Activated naive CD8-positive, alpha-beta T cell (primary cell): ENCODE measurements around the gene KRTAP10-6.
"Not testable (repeated sequence)": the region's sequence is repeated elsewhere in the genome, so short reads cannot be mapped to it uniquely, and the experiment has no call there.

ENCODE experiments used
- H3K27ac Mint-ChIP-seq: one replicate; pipeline ENCODE4 v1.8.0; 2021; ENCODE audit warnings: mixed read lengths
- H3K27me3 Mint-ChIP-seq: one replicate; pipeline ENCODE4 v1.8.0; 2021; ENCODE audit warnings: mixed read lengths
- H3K36me3 Mint-ChIP-seq: one replicate; pipeline ENCODE4 v1.8.0; 2021; ENCODE audit warnings: mixed read lengths
- H3K4me1 Mint-ChIP-seq: one replicate; pipeline ENCODE4 v1.8.0; 2021; ENCODE audit warnings: low read depth, mixed read lengths
- H3K4me3 Mint-ChIP-seq: one replicate; pipeline ENCODE4 v1.8.0; 2021; ENCODE audit warnings: mild to moderate bottlenecking, mixed read lengths
- H3K9me3 Mint-ChIP-seq: one replicate; pipeline ENCODE4 v1.8.0; 2021; ENCODE audit warnings: low read depth, mixed read lengths

Gene KRTAP10-6

GRCh38 chr21:44568667-44569556 is 23.4 kb downstream of the KRTAP10-6 start:
- Mint-ChIP-seq H3K36me3 (no peaks in the 10 kb centered on the region), H3K4me1 (peaks cover 16% of the 10 kb centered on the region), H3K27ac (no peak overlapping the region), H3K9me3 (no peaks in the 10 kb centered on the region), H3K4me3 (no peak overlapping the region), H3K27me3 (no peaks in the 10 kb centered on the region)

- Mint-ChIP-seq H3K9me3 (peaks cover 2% of the 10 kb centered on the region), H3K27me3 (no peaks in the 10 kb centered on the region), H3K4me1 (peaks cover 16% of the 10 kb centered on the region), H3K4me3 (no peak overlapping the region), H3K27ac (no peak overlapping the region), H3K36me3 (peaks cover 1% of the 10 kb centered on the region)
Measured at GRCh38 chr21:44568261-44568660, 24.0 kb downstream of the KRTAP10-6 start.

- Mint-ChIP-seq H3K27me3 (no peaks in the 10 kb centered on the region), H3K4me3 (no peak overlapping the region), H3K36me3 (peaks cover 2% of the 10 kb centered on the region), H3K27ac (no peak overlapping the region), H3K4me1 (peaks cover 16% of the 10 kb centered on the region), H3K9me3 (peaks cover 5% of the 10 kb centered on the region)
Measured at GRCh38 chr21:44567481-44568171, 24.7 kb downstream of the KRTAP10-6 start.

GRCh38 chr21:44566403-44566802 is 25.9 kb downstream of the KRTAP10-6 start:
- H3K4me1 Mint-ChIP-seq, result peaks cover 15% of the 10 kb centered on the region
- H3K27me3 Mint-ChIP-seq, result no peaks in the 10 kb centered on the region
- no peak overlapping the region for H3K27ac Mint-ChIP-seq
- H3K4me3 Mint-ChIP-seq, result no peak overlapping the region
- H3K36me3 Mint-ChIP-seq, result peaks cover 2% of the 10 kb centered on the region
- peaks cover 5% of the 10 kb centered on the region for H3K9me3 Mint-ChIP-seq

- Mint-ChIP-seq H3K9me3 (peaks cover 11% of the 10 kb centered on the region), H3K27ac (peak overlapping the region; percentile 30), H3K27me3 (no peaks in the 10 kb centered on the region), H3K4me3 (no peak overlapping the region), H3K36me3 (peaks cover 8% of the 10 kb centered on the region), H3K4me1 (peaks cover 15% of the 10 kb centered on the region)
Measured at GRCh38 chr21:44564886-44565598, 27.3 kb downstream of the KRTAP10-6 start.

GRCh38 chr21:44564099-44564498 is 28.2 kb downstream of the KRTAP10-6 start:
- no peak overlapping the region for H3K27ac Mint-ChIP-seq
- H3K4me3 Mint-ChIP-seq, result no peak overlapping the region
- H3K36me3 Mint-ChIP-seq, result peaks cover 8% of the 10 kb centered on the region
- peaks cover 11% of the 10 kb centered on the region for H3K9me3 Mint-ChIP-seq
- no peaks in the 10 kb centered on the region for H3K27me3 Mint-ChIP-seq
- peaks cover 15% of the 10 kb centered on the region for H3K4me1 Mint-ChIP-seq

- no peaks in the 10 kb centered on the region for H3K27me3 Mint-ChIP-seq
- H3K4me1 Mint-ChIP-seq, result no peaks in the 10 kb centered on the region
- H3K36me3 Mint-ChIP-seq, result peaks cover 8% of the 10 kb centered on the region
- H3K27ac Mint-ChIP-seq, result no peak within 1 kb of the TSS
- H3K4me3 Mint-ChIP-seq, result no peak within 1 kb of the TSS
- peaks cover 11% of the 10 kb centered on the region for H3K9me3 Mint-ChIP-seq
Measured at GRCh38 chr21:44558695-44559094, 33.6 kb downstream of the KRTAP10-6 start, which contains the start of gene KRTAP10-3. TSS of gene KRTAP10-3 (minus strand) at chr21:44558795. CDS start at chr21:44558715, 80 bp downstream.

- H3K4me3 Mint-ChIP-seq, H3K27ac Mint-ChIP-seq, H3K4me1 Mint-ChIP-seq, H3K27me3 Mint-ChIP-seq: not testable (repeated sequence)
- peaks cover 10% of the 10 kb centered on the region for H3K36me3 Mint-ChIP-seq
- peaks cover 13% of the 10 kb centered on the region for H3K9me3 Mint-ChIP-seq
Measured at GRCh38 chr21:44558329-44558675, 34.0 kb downstream of the KRTAP10-6 start.

GRCh38 chr21:44557491-44558328 is 34.6 kb downstream of the KRTAP10-6 start:
- no peak overlapping the region for H3K27ac Mint-ChIP-seq
- peaks cover 14% of the 10 kb centered on the region for H3K9me3 Mint-ChIP-seq
- H3K36me3 Mint-ChIP-seq, result peaks cover 12% of the 10 kb centered on the region
- H3K27me3 Mint-ChIP-seq, result no peaks in the 10 kb centered on the region
- no peak overlapping the region for H3K4me3 Mint-ChIP-seq
- H3K4me1 Mint-ChIP-seq, result no peaks in the 10 kb centered on the region

GRCh38 chr21:44556879-44557278 is 35.4 kb downstream of the KRTAP10-6 start:
- Mint-ChIP-seq H3K4me1 (no peaks in the 10 kb centered on the region), H3K27me3 (no peaks in the 10 kb centered on the region), H3K9me3 (peaks cover 14% of the 10 kb centered on the region), H3K36me3 (peaks cover 12% of the 10 kb centered on the region), H3K4me3 (no peak overlapping the region), H3K27ac (no peak overlapping the region)

- peaks cover 3% of the 10 kb centered on the region for H3K4me1 Mint-ChIP-seq
- H3K36me3 Mint-ChIP-seq, result peaks cover 9% of the 10 kb centered on the region
- no peak overlapping the region for H3K4me3 Mint-ChIP-seq
- peaks cover 9% of the 10 kb centered on the region for H3K9me3 Mint-ChIP-seq
- no peak overlapping the region for H3K27ac Mint-ChIP-seq
- H3K27me3 Mint-ChIP-seq, result no peaks in the 10 kb centered on the region
Measured at GRCh38 chr21:44555200-44555875, 37.0 kb downstream of the KRTAP10-6 start.

GRCh38 chr21:44552681-44553080 is 39.6 kb downstream of the KRTAP10-6 start:
- no peaks in the 10 kb centered on the region for H3K27me3 Mint-ChIP-seq
- peaks cover 22% of the 10 kb centered on the region for H3K4me1 Mint-ChIP-seq
- peaks cover 8% of the 10 kb centered on the region for H3K9me3 Mint-ChIP-seq
- peaks cover 9% of the 10 kb centered on the region for H3K36me3 Mint-ChIP-seq
- no peak overlapping the region for H3K27ac Mint-ChIP-seq
- no peak overlapping the region for H3K4me3 Mint-ChIP-seq

GRCh38 chr21:44552136-44552535 is 40.2 kb downstream of the KRTAP10-6 start:
- no peak overlapping the region for H3K4me3 Mint-ChIP-seq
- peaks cover 27% of the 10 kb centered on the region for H3K4me1 Mint-ChIP-seq
- no peak overlapping the region for H3K27ac Mint-ChIP-seq
- peaks cover 11% of the 10 kb centered on the region for H3K36me3 Mint-ChIP-seq
- no peaks in the 10 kb centered on the region for H3K27me3 Mint-ChIP-seq
- H3K9me3 Mint-ChIP-seq, result peaks cover 12% of the 10 kb centered on the region
